Trophoblast cell (in vitro differentiated cells and primary cell): ENCODE results near the gene PTPN6.

ENCODE experiments used
- DNase-seq, 2 donors: peaks; one replicate each; pipeline ENCODE4 v3.0.0-alpha.2; 2016
- H2AFZ ChIP-seq: 2 replicates; pipeline ENCODE4 v1.6.1; 2013; ENCODE audit warnings: low read length, moderate library complexity, mild to moderate bottlenecking; ENCODE audit not compliant: insufficient read depth, poor library complexity
- H2AK5ac ChIP-seq: 2 replicates; pipeline ENCODE4 v1.6.1; 2013; ENCODE audit warnings: mild to moderate bottlenecking, low read length
- H2BK120ac ChIP-seq: 2 replicates; pipeline ENCODE4 v1.6.1; 2013; ENCODE audit warnings: low read length, mild to moderate bottlenecking, moderate library complexity; ENCODE audit not compliant: insufficient read depth, poor library complexity
- H2BK12ac ChIP-seq: 2 replicates; pipeline ENCODE4 v1.6.1; 2013; ENCODE audit warnings: mild to moderate bottlenecking, low read length, moderate library complexity
- H2BK5ac ChIP-seq: 2 replicates; pipeline ENCODE4 v1.6.1; 2013; ENCODE audit warnings: low read length, low read depth, moderate library complexity, mild to moderate bottlenecking; ENCODE audit not compliant: poor library complexity
- H3K14ac ChIP-seq: 2 replicates; pipeline ENCODE4 v1.6.1; 2013; ENCODE audit warnings: mild to moderate bottlenecking, low read length
- H3K18ac ChIP-seq: 2 replicates; pipeline ENCODE4 v1.6.1; 2013; ENCODE audit warnings: mild to moderate bottlenecking, low read length
- H3K23ac ChIP-seq: 2 replicates; pipeline ENCODE4 v1.6.1; 2013; ENCODE audit warnings: low read length
- H3K27ac ChIP-seq: 2 replicates; pipeline ENCODE4 v1.5.1; 2013; ENCODE audit warnings: low read depth, mild to moderate bottlenecking, inconsistent platforms, low read length, moderate library complexity
- H3K27me3 ChIP-seq: 2 replicates; pipeline ENCODE4 v1.6.1; 2013; ENCODE audit warnings: inconsistent platforms, mild to moderate bottlenecking, low read length, moderate library complexity; ENCODE audit not compliant: insufficient read depth
- H3K36me3 ChIP-seq, 2 experiments: 1 replicate in 1 of 2; 2 replicates in 1 of 2; pipeline ENCODE4 v1.6.1; 2013; ENCODE audit warnings: low read length in 2 of 2, mild to moderate bottlenecking in 2 of 2, moderate library complexity in 1 of 2; ENCODE audit not compliant: insufficient read depth in 2 of 2, control insufficient read depth in 1 of 2
- H3K4ac ChIP-seq: 2 replicates; pipeline ENCODE4 v1.6.1; 2013; ENCODE audit warnings: low read depth, mild to moderate bottlenecking, low read length, moderate library complexity
- H3K4me1 ChIP-seq, 2 experiments: 1 replicate in 1 of 2; 2 replicates in 1 of 2; pipeline ENCODE4 v1.6.1; 2013; ENCODE audit warnings: low read length in 2 of 2, mild to moderate bottlenecking in 2 of 2, moderate library complexity in 1 of 2; ENCODE audit not compliant: insufficient read depth in 2 of 2, control insufficient read depth in 1 of 2
- H3K4me2 ChIP-seq: 2 replicates; pipeline ENCODE4 v1.6.1; 2013; ENCODE audit warnings: inconsistent platforms, mild to moderate bottlenecking, low read length, moderate library complexity
- H3K4me3 ChIP-seq: 2 replicates; pipeline ENCODE4 v1.5.1; 2013; ENCODE audit warnings: mild to moderate bottlenecking, low read depth, low read length, inconsistent platforms
- H3K79me1 ChIP-seq: one replicate; pipeline ENCODE4 v1.6.1; 2013; ENCODE audit warnings: low read length
- H3K79me2 ChIP-seq: 2 replicates; pipeline ENCODE4 v1.6.1; 2013; ENCODE audit warnings: low read length, mild to moderate bottlenecking; ENCODE audit not compliant: control insufficient read depth, insufficient read depth, poor library complexity
- H3K9ac ChIP-seq: 2 replicates; pipeline ENCODE4 v1.6.1; 2013; ENCODE audit warnings: mild to moderate bottlenecking, low read length
- H3K9me3 ChIP-seq: 2 replicates; pipeline ENCODE4 v1.6.1; 2013; ENCODE audit warnings: low read depth, mild to moderate bottlenecking, control low read depth, inconsistent platforms, low read length; ENCODE audit not compliant: insufficient read depth
- H4K12ac ChIP-seq: 2 replicates; pipeline ENCODE4 v1.6.1; 2013; ENCODE audit warnings: low read depth, mild to moderate bottlenecking, low read length, moderate library complexity
- H4K8ac ChIP-seq: 2 replicates; pipeline ENCODE4 v1.6.1; 2013; ENCODE audit warnings: low read depth, mild to moderate bottlenecking, low read length, moderate library complexity
- H4K91ac ChIP-seq: one replicate; pipeline ENCODE4 v1.6.1; 2013; ENCODE audit warnings: low read depth, mild to moderate bottlenecking, low read length, moderate library complexity
- WGBS: extraction: QIAGEN DNeasy Blood & Tissue Kit; methylation state at CpG from one replicate; pipeline ENCODE4 v1.1.7; 2013; ENCODE audit warnings: missing lambda C conversion rate; ENCODE audit not compliant: insufficient read length, insufficient coverage; ENCODE audit errors: extremely low coverage; 5-methylcytosine and 5-hydroxymethylcytosine counted together

Gene PTPN6

DNA sequence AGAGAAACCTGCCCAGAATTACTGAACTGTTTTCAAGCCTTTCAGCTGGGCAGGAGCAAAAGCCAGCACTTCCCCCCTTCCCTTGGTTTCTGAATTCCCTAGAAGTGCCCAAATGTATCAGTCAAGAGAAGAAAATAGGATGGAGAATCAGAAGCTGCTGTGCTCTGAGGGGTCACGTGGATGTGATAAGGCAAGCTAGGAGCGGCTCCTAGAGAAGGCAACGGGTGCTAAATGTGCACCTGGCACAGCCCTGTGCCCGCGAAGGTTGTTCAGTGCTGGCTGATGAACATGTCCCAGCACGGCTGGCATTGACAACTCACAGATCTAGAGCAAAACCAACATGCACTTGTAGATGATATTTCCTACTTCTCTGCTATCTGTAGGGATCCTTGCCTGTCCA, 27.9 kb downstream of the PTPN6 start:
- Histone ChIP-seq H4K91ac (no peak overlapping the region), H2AK5ac (no peak overlapping the region), H3K23ac (no peak overlapping the region), H3K9ac (no peak overlapping the region), H3K27ac (no peak overlapping the region), H3K4ac (no peak overlapping the region), H3K9me3 (no peaks in the 10 kb centered on the region), H2AFZ (no peak overlapping the region), H3K79me2 (no peaks in the 10 kb centered on the region), H3K4me2 (no peak overlapping the region), H3K4me1 (peaks cover 8 to 14% of the 10 kb centered on the region in 2 experiments), H3K4me3 (no peak overlapping the region), H3K14ac (no peak overlapping the region), H3K18ac (no peak overlapping the region), H2BK12ac (no peak overlapping the region), H3K79me1 (no peaks in the 10 kb centered on the region), H4K8ac (no peak overlapping the region), H4K12ac (no peak overlapping the region), H2BK120ac (no peak overlapping the region), H2BK5ac (no peak overlapping the region), H3K27me3 (no peaks in the 10 kb centered on the region), H3K36me3 (peaks cover 43 to 67% of the 10 kb centered on the region in 2 experiments)
- DNase-seq = no peak
- WGBS = no CpG with 5 or more reads among the region's 6 CpGs

DNA sequence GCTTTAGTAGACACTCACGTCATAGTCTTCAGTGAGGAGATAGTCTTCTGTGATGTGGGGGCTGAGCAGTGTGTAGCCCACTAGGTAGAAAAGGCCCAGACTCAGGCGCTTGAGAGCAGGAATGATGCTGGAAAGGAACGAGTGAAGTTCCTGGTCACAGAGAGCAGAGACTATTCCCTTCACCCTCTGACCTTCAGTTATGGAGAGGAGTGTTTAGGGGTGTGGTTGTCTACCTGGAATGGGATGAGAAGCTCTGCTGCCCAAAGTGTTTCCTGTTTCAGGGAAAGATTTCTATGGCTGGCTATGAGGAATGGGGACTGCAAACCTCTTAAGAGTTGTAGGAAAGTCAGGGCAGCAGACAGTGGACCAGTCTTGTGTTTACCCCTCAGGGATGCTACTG, 28.3 kb downstream of the PTPN6 start:
- H3K4me1 ChIP-seq = peaks cover 8 to 14% of the 10 kb centered on the region in 2 experiments
- H3K9me3 ChIP-seq = no peaks in the 10 kb centered on the region
- H2BK12ac ChIP-seq = no peak overlapping the region
- H2BK5ac ChIP-seq = no peak overlapping the region
- peaks cover 39 to 62% of the 10 kb centered on the region in 2 experiments for H3K36me3 ChIP-seq
- H3K27me3 ChIP-seq = no peaks in the 10 kb centered on the region
- no CpG with 5 or more reads among the region's 3 CpGs for WGBS
- DNase-seq = no peak
- H3K79me1 ChIP-seq = no peaks in the 10 kb centered on the region
- H4K8ac ChIP-seq = no peak overlapping the region
- no peak overlapping the region for H2BK120ac ChIP-seq
- H3K18ac ChIP-seq = no peak overlapping the region
- no peak overlapping the region for H3K9ac ChIP-seq
- H3K23ac ChIP-seq = no peak overlapping the region
- H3K14ac ChIP-seq = no peak overlapping the region
- H3K4me3 ChIP-seq = no peak overlapping the region
- H3K4me2 ChIP-seq = no peak overlapping the region
- H2AK5ac ChIP-seq = no peak overlapping the region
- no peak overlapping the region for H4K91ac ChIP-seq
- no peak overlapping the region for H2AFZ ChIP-seq
- no peak overlapping the region for H3K27ac ChIP-seq
- H3K4ac ChIP-seq = no peak overlapping the region
- H4K12ac ChIP-seq = no peak overlapping the region
- no peaks in the 10 kb centered on the region for H3K79me2 ChIP-seq

DNA sequence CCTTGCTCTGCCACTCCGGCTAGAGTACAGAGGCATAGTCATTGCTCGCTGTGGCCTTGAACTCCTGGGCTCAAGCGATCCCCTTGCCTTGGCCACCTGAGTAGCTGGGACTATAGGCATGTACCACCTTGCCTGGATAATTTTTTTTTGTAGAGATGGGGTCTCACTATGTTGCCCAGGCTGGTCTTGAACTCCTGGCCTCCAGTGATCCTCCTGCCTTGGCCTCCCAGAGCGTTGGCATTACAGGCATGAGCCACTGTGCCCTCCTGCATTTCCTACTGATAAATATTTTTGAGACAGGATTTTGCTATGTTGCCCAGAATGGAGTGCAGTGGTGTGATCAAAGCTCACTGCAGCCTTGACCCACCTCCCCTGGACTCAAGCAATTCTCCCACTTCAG, 28.9 kb downstream of the PTPN6 start:
- no peak overlapping the region for H4K12ac ChIP-seq
- peaks cover 39 to 58% of the 10 kb centered on the region in 2 experiments for H3K36me3 ChIP-seq
- no peaks in the 10 kb centered on the region for H3K9me3 ChIP-seq
- H3K79me1 ChIP-seq = no peaks in the 10 kb centered on the region
- no peak overlapping the region for H2BK120ac ChIP-seq
- H4K8ac ChIP-seq = no peak overlapping the region
- DNase-seq = no peak
- no CpG with 5 or more reads among the region's 4 CpGs for WGBS
- H3K23ac ChIP-seq = no peak overlapping the region
- H3K4ac ChIP-seq = no peak overlapping the region
- no peak overlapping the region for H2BK5ac ChIP-seq
- no peak overlapping the region for H3K4me3 ChIP-seq
- no peak overlapping the region for H4K91ac ChIP-seq
- no peaks in the 10 kb centered on the region for H3K79me2 ChIP-seq
- H3K4me2 ChIP-seq = no peak overlapping the region
- no peaks in the 10 kb centered on the region for H3K27me3 ChIP-seq
- peaks cover 8 to 14% of the 10 kb centered on the region in 2 experiments for H3K4me1 ChIP-seq
- no peak overlapping the region for H3K9ac ChIP-seq
- H3K14ac ChIP-seq = no peak overlapping the region
- H3K18ac ChIP-seq = no peak overlapping the region
- H2AFZ ChIP-seq = no peak overlapping the region
- H2BK12ac ChIP-seq = no peak overlapping the region
- no peak overlapping the region for H2AK5ac ChIP-seq
- H3K27ac ChIP-seq = no peak overlapping the region

DNA sequence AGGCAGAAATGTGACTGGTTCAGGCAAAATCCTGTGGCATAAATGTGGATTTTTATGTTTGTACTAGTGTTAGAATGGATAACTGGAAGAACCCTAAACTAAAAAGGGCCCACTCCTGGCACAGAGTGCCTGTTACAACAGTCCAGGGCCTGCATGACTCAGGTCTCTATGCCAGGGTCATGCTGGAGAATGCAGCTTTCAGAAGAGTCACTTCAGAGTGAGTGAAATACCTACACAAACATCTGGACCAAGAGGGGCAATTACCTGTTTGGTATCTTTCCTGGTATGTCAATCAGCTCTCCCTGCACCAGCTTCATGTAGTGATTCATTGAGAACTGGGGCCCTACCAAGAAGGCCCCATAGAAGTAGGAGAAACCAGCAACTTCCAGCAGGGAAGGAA, 29.6 kb downstream of the PTPN6 start:
- H3K27me3 ChIP-seq = no peaks in the 10 kb centered on the region
- H3K23ac ChIP-seq = no peak overlapping the region
- no peak overlapping the region for H2BK120ac ChIP-seq
- H4K12ac ChIP-seq = no peak overlapping the region
- H3K4ac ChIP-seq = no peak overlapping the region
- peaks cover 37 to 51% of the 10 kb centered on the region in 2 experiments for H3K36me3 ChIP-seq
- H3K4me2 ChIP-seq = no peak overlapping the region
- no peak overlapping the region for H3K9ac ChIP-seq
- H2AFZ ChIP-seq = no peak overlapping the region
- no peak overlapping the region for H2AK5ac ChIP-seq
- no peak overlapping the region for H3K14ac ChIP-seq
- peaks cover 2 to 8% of the 10 kb centered on the region in 2 experiments for H3K4me1 ChIP-seq
- no peaks in the 10 kb centered on the region for H3K79me2 ChIP-seq
- H3K27ac ChIP-seq = no peak overlapping the region
- H3K79me1 ChIP-seq = no peaks in the 10 kb centered on the region
- no peak overlapping the region for H2BK12ac ChIP-seq
- no peak overlapping the region for H4K8ac ChIP-seq
- no peak overlapping the region for H3K4me3 ChIP-seq
- DNase-seq = peak in 1 of 2 donors; percentile 54
- no peaks in the 10 kb centered on the region for H3K9me3 ChIP-seq
- H4K91ac ChIP-seq = no peak overlapping the region
- no peak overlapping the region for H3K18ac ChIP-seq
- no peak overlapping the region for H2BK5ac ChIP-seq
